Neural cell (in vitro differentiated cells): ENCODE measurements around the gene B4GALT2.

Source experiments
- EP300 ChIP-seq: fragments of 450-650 bp; conservative IDR thresholded peaks from 2 replicates; pipeline ENCODE4 v1.6.1; 2014; ENCODE audit warnings: antibody characterized with exemption, mild to moderate bottlenecking, moderate library complexity; ENCODE audit not compliant: poor library complexity, severe bottlenecking
- EZH2 ChIP-seq: fragments of 200-600, 300-800 bp; shearing (Covaris generic), sonication (generic); IDR thresholded peaks from 2 replicates; pipeline ENCODE4 v1.6.1; 2014; ENCODE audit warnings: antibody characterized with exemption, low read length, borderline replicate concordance, mild to moderate bottlenecking; ENCODE audit not compliant: insufficient read depth, poor library complexity, severe bottlenecking
- POLR2AphosphoS5 ChIP-seq: IDR thresholded peaks from 2 replicates; pipeline ENCODE4 v1.6.1; 2012
- TAF1 ChIP-seq: IDR thresholded peaks from 2 replicates; pipeline ENCODE4 v1.6.1; 2012; ENCODE audit warnings: low read depth
- TF ChIP-seq, protein P1 (sequence below): fragments of 450-650 bp; IDR thresholded peaks from 2 replicates; pipeline ENCODE4 v1.5.1; 2014; ENCODE audit warnings: antibody characterized with exemption, mild to moderate bottlenecking, moderate library complexity; ENCODE audit not compliant: poor library complexity, severe bottlenecking
- TF ChIP-seq, protein P2 (sequence below): IDR thresholded peaks from 2 replicates; pipeline ENCODE4 v1.6.1; 2012; ENCODE audit warnings: borderline replicate concordance

DNA sequence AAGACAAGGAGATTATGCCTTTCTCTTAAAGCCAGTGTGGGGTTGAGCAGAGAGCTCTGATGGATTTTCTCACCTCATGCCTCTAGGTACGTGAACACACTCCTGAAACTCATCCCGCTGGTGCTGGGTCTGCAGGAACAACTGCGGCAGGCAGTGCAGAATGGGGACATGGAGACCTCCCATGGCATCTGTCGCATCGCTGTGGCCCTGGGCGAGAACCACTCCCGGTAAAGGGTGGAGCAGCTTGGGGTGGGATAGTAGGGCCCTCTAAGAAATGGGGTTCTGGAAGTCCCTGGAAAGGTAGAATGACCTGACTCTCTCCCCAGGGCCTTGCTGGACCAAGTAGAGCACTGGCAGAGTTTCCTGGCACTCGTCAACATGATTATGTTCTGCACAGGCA is 22.8 kb upstream of the B4GALT2 start:
- TF ChIP-seq TAF1 (no peak), EZH2 (no peak), POLR2AphosphoS5 (no peak), EP300 (no peak)
- TF ChIP-seq, protein P1, sequence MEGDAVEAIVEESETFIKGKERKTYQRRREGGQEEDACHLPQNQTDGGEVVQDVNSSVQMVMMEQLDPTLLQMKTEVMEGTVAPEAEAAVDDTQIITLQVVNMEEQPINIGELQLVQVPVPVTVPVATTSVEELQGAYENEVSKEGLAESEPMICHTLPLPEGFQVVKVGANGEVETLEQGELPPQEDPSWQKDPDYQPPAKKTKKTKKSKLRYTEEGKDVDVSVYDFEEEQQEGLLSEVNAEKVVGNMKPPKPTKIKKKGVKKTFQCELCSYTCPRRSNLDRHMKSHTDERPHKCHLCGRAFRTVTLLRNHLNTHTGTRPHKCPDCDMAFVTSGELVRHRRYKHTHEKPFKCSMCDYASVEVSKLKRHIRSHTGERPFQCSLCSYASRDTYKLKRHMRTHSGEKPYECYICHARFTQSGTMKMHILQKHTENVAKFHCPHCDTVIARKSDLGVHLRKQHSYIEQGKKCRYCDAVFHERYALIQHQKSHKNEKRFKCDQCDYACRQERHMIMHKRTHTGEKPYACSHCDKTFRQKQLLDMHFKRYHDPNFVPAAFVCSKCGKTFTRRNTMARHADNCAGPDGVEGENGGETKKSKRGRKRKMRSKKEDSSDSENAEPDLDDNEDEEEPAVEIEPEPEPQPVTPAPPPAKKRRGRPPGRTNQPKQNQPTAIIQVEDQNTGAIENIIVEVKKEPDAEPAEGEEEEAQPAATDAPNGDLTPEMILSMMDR, result no peak
- TF ChIP-seq, protein P2, sequence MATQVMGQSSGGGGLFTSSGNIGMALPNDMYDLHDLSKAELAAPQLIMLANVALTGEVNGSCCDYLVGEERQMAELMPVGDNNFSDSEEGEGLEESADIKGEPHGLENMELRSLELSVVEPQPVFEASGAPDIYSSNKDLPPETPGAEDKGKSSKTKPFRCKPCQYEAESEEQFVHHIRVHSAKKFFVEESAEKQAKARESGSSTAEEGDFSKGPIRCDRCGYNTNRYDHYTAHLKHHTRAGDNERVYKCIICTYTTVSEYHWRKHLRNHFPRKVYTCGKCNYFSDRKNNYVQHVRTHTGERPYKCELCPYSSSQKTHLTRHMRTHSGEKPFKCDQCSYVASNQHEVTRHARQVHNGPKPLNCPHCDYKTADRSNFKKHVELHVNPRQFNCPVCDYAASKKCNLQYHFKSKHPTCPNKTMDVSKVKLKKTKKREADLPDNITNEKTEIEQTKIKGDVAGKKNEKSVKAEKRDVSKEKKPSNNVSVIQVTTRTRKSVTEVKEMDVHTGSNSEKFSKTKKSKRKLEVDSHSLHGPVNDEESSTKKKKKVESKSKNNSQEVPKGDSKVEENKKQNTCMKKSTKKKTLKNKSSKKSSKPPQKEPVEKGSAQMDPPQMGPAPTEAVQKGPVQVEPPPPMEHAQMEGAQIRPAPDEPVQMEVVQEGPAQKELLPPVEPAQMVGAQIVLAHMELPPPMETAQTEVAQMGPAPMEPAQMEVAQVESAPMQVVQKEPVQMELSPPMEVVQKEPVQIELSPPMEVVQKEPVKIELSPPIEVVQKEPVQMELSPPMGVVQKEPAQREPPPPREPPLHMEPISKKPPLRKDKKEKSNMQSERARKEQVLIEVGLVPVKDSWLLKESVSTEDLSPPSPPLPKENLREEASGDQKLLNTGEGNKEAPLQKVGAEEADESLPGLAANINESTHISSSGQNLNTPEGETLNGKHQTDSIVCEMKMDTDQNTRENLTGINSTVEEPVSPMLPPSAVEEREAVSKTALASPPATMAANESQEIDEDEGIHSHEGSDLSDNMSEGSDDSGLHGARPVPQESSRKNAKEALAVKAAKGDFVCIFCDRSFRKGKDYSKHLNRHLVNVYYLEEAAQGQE, result no peak
